Measurements from ENCODE around the gene COPS7B.

The COPS7B gene

GRCh38 chr2:231785822-231786176 lies 446 bp upstream of the COPS7B start:
- no peak for TF ChIP-seq CTCF (conservative IDR thresholded peaks at IDR 0.05; ENCODE audit: low read depth)
- H3K27ac ChIP-seq, result peak overlapping the region; percentile 68
- ChIA-PET POLR2A (ENCODE audit: low non-redundant PET) (interaction anchor here (0.6 kb wide), 1 partner anchor 31 kb away, joined by 3 read pairs; no protein-coding TSS in a partner anchor), CTCF (interaction anchor here (0.6 to 1.2 kb wide), 3 partner anchors 9 to 763 kb away, joined by 3 to 9 read pairs (median 4); no protein-coding TSS in a partner anchor)
- DNase-seq (ENCODE audit: low spot score), result no peak

- ChIA-PET CTCF (no interaction called here), POLR2A (ENCODE audit: low non-redundant PET) (no interaction called here)
- DNase-seq (ENCODE audit: low spot score), result no peak
- peak overlapping the region; percentile 68 for H3K27ac ChIP-seq
- 0 out of 2 replicates have a peak, but pooled peaks have one; percentile 18 for TF ChIP-seq CTCF (conservative IDR thresholded peaks at IDR 0.05; ENCODE audit: low read depth)
These were observed 660 bp downstream of the COPS7B start for GRCh38 chr2:231786917-231787292.

GRCh38 chr2:231791107-231791506 lies 4.9 kb downstream of the COPS7B start:
- ChIA-PET POLR2A (ENCODE audit: low non-redundant PET) (no interaction called here), CTCF (no interaction called here)
- no peak for DNase-seq (ENCODE audit: low spot score)
- no peak for TF ChIP-seq CTCF (conservative IDR thresholded peaks at IDR 0.05; ENCODE audit: low read depth)
- H3K27ac ChIP-seq, result no peak overlapping the region

DNA sequence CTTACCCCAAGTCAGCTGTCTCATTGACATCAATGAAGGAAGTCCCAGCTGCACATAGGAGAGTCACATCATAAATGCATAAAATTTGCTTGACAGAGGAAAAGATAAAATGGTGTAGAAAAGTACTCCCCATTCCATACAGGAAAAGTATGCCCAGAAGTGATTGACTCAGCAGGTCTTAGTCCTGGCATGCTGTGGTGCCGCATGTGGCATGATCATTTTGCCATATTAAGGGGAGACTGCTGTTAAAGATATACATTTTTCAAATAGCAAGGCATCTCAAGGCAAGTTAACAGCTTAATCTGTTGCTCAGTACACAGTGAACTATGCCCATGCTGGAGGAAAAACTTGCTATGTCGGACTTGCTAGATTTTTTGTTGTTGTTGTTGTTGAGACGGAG lies 8.1 kb downstream of the COPS7B start:
- ChIA-PET POLR2A (ENCODE audit: low non-redundant PET) (no interaction called here), CTCF (interaction anchor here (1.3 to 1.9 kb wide), 2 partner anchors 9 to 80 kb away, joined by 3 to 9 read pairs; partner anchors contain the start of gene COPS7B)
- peak overlapping the region; percentile 53 for H3K27ac ChIP-seq
- no peak for DNase-seq (ENCODE audit: low spot score)
- no peak for TF ChIP-seq CTCF (conservative IDR thresholded peaks at IDR 0.05; ENCODE audit: low read depth)

GRCh38 chr2:231795525-231796327 lies 9.5 kb downstream of the COPS7B start:
- peak; percentile 62 for DNase-seq (ENCODE audit: low spot score)
- peak; percentile 16; the same call in 1 of the 2 replicates for TF ChIP-seq CTCF (conservative IDR thresholded peaks at IDR 0.05; ENCODE audit: low read depth)
- ChIA-PET POLR2A (ENCODE audit: low non-redundant PET) (no interaction called here), CTCF (interaction anchor here (0.5 to 1.9 kb wide), 7 partner anchors 10 to 1787 kb away, joined by 3 to 9 read pairs (median 3); partner anchors contain the start of gene COPS7B)
- H3K27ac ChIP-seq, result no peak overlapping the region

DNA sequence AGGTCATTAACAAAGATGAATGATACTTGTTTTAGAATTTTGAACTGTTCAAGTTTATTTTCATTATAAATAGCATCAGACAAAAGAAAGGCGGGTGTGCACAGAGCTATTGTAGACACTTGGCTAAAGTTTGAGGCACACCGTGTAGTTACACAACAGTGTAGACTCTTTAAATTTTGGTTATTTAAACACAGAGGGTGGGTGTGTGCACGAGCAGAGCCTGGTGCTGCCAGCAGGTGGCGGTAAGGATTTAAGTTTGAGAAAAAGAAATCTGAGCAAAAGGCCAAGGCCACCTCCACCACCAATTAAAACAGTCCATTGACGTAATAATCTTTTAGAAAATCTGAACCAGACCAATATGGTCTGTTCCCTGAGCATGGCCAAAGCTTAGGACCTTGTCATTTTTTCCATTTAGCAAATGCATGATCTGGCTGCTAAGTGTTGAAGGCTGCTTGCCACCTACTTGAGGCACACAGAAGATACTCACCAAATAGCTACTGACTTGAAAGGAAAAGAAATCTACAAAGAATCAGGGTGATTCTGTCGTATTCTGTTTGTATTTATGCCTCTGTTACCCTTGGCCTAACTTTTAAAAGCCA lies 14.3 kb downstream of the COPS7B start:
- ChIA-PET CTCF (interaction anchor here (0.6 kb wide), 2 partner anchors 70 to 830 kb away, joined by 3 read pairs; no protein-coding TSS in a partner anchor), POLR2A (ENCODE audit: low non-redundant PET) (no interaction called here)
- no peak for DNase-seq (ENCODE audit: low spot score)
- peak; percentile 72 for TF ChIP-seq CTCF (conservative IDR thresholded peaks at IDR 0.05; ENCODE audit: low read depth)
- no peak overlapping the region for H3K27ac ChIP-seq

Data from RWPE1 (cell line).